CD14-positive monocyte (primary cell): ENCODE data around the gene NDUFB11. TPM values are rescaled to one million over a fixed set of nuclear protein-coding genes. Genes with fewer than 3 reads are reported as not detected.
A peak's percentile ranks its signal among the peaks of the same experiment; 100 is the strongest.

Experiments used
- DNase-seq, 3 donors: peaks; one replicate each; pipeline ENCODE4 v3.0.0-alpha.2; 2011 to 2022
- H2AFZ ChIP-seq: 2 replicates; pipeline ENCODE4 v1.6.0; 2012; ENCODE audit warnings: mild to moderate bottlenecking, low read depth, low read length, inconsistent platforms; ENCODE audit not compliant: insufficient read depth, poor library complexity, severe bottlenecking
- H3K27ac ChIP-seq, 2 donors: 1 replicate in 1 of 2; 2 replicates in 1 of 2; pipeline ENCODE4 v1.5.1; 2012 to 2013; ENCODE audit warnings: low read length in 2 of 2, control low read depth in 1 of 2, inconsistent platforms in 1 of 2, low read depth in 1 of 2, mild to moderate bottlenecking in 1 of 2
- H3K27me3 ChIP-seq, 2 donors: one replicate each; pipeline versions ENCODE4 v1.6.0 to v1.6.1; 2011 to 2013; ENCODE audit warnings: low read length in 2 of 2; ENCODE audit not compliant: control insufficient read depth in 2 of 2, insufficient read depth in 2 of 2
- H3K36me3 ChIP-seq, 2 donors: replicated peaks in 1 of 2; 1 replicate in 1 of 2; 2 replicates in 1 of 2; pipeline versions ENCODE4 v1.5.1 to v1.6.1; 2012 to 2013; ENCODE audit warnings: low read length in 2 of 2, control low read depth in 1 of 2, inconsistent platforms in 1 of 2, mild to moderate bottlenecking in 1 of 2; ENCODE audit not compliant: insufficient read depth in 2 of 2, control insufficient read depth in 1 of 2
- H3K4me1 ChIP-seq, 2 donors: 1 replicate in 1 of 2; 2 replicates in 1 of 2; pipeline versions ENCODE4 v1.5.1 to v1.6.1; 2012 to 2013; ENCODE audit warnings: low read length in 2 of 2, control low read depth in 1 of 2, inconsistent platforms in 1 of 2, mild to moderate bottlenecking in 1 of 2, moderate library complexity in 1 of 2; ENCODE audit not compliant: insufficient read depth in 2 of 2, control insufficient read depth in 1 of 2
- H3K4me2 ChIP-seq: replicated peaks from 2 replicates; pipeline ENCODE3; 2012; ENCODE audit warnings: low read length, moderate library complexity, mild to moderate bottlenecking; ENCODE audit not compliant: poor library complexity, severe bottlenecking; ENCODE audit errors: extremely low read depth
- H3K4me3 ChIP-seq, 3 experiments: fragments of 200-600 bp in 1 of 3; sonication (generic) in 1 of 3; replicated peaks in 1 of 3; 1 replicate in 2 of 3; 2 replicates in 1 of 3; pipeline ENCODE4 v1.5.1; 2011 to 2013; ENCODE audit warnings: low read length in 3 of 3, mild to moderate bottlenecking in 3 of 3, control low read depth in 2 of 3, low read depth in 2 of 3, inconsistent platforms in 1 of 3, moderate library complexity in 1 of 3
- H3K79me2 ChIP-seq: 2 replicates; pipeline ENCODE4 v1.6.0; 2012; ENCODE audit warnings: mild to moderate bottlenecking, control low read depth, inconsistent platforms, low read length, moderate library complexity; ENCODE audit not compliant: insufficient read depth
- H3K9ac ChIP-seq: 2 replicates; pipeline ENCODE4 v1.6.0; 2017; ENCODE audit warnings: low read length, mild to moderate bottlenecking; ENCODE audit not compliant: insufficient read depth, poor library complexity, severe bottlenecking
- H3K9me3 ChIP-seq, 2 donors: replicated peaks in 1 of 2; 1 replicate in 1 of 2; 2 replicates in 1 of 2; pipeline versions ENCODE4 v1.5.1 to v1.6.1; 2012 to 2013; ENCODE audit warnings: low read length in 2 of 2, control low read depth in 1 of 2; ENCODE audit not compliant: control insufficient read depth in 1 of 2, insufficient read depth in 1 of 2
- H4K20me1 ChIP-seq: 2 replicates; pipeline ENCODE4 v1.6.0; 2012; ENCODE audit warnings: mild to moderate bottlenecking, low read length, control low read depth, moderate library complexity; ENCODE audit not compliant: insufficient read depth
- H3K27ac Mint-ChIP-seq, 7 donors: one replicate each; pipeline ENCODE4 v1.8.0; 2020; ENCODE audit warnings: mild to moderate bottlenecking in 7 of 7, mixed read lengths in 7 of 7, moderate library complexity in 6 of 7, inconsistent platforms in 2 of 7
- H3K27me3 Mint-ChIP-seq, 3 donors: one replicate each; pipeline ENCODE4 v1.8.0; 2021 to 2022; ENCODE audit warnings: low read depth in 3 of 3, mild to moderate bottlenecking in 3 of 3, mixed read lengths in 3 of 3, moderate library complexity in 3 of 3, inconsistent platforms in 1 of 3
- H3K36me3 Mint-ChIP-seq, 2 donors: one replicate each; pipeline ENCODE4 v1.8.0; 2020; ENCODE audit warnings: mixed read lengths in 2 of 2, inconsistent platforms in 1 of 2, mild to moderate bottlenecking in 1 of 2
- H3K4me1 Mint-ChIP-seq: one replicate; pipeline ENCODE4 v1.8.0; 2020; ENCODE audit warnings: mild to moderate bottlenecking, mixed read lengths
- H3K4me3 Mint-ChIP-seq, 2 donors: one replicate each; pipeline ENCODE4 v1.8.0; 2020; ENCODE audit warnings: mild to moderate bottlenecking in 2 of 2, mixed read lengths in 2 of 2, moderate library complexity in 1 of 2
- H3K9me3 Mint-ChIP-seq, 7 donors: one replicate each; pipeline ENCODE4 v1.8.0; 2020 to 2022; ENCODE audit warnings: mixed read lengths in 7 of 7, mild to moderate bottlenecking in 6 of 7, moderate library complexity in 6 of 7, inconsistent platforms in 2 of 7
- WGBS: methylation state at CpG from one replicate; pipeline ENCODE4 v1.1.5; 2013; ENCODE audit warnings: missing lambda C conversion rate; ENCODE audit not compliant: insufficient coverage; 5-methylcytosine and 5-hydroxymethylcytosine counted together
- intact Hi-C, 2 donors: fragments of 100-400 bp; cut with micrococcal nuclease; formaldehyde crosslinking; loops; one replicate each; pipeline versions ENCODE4 v1.15.0 to v1.15.1; 2023
- polyA plus RNA-seq, 3 donors: library from polyadenylated mRNA; depleted of rRNA in 1 of 3; unstranded in 2 of 3; stranded (reverse) in 1 of 3; fragments of 300-500 nt in 2 of 3; fragments of >200 nt in 1 of 3; fragmentation: Illumina TruSeq in 2 of 3; gene quantifications; 1 replicate in 2 of 3; 2 replicates in 1 of 3; pipeline ENCODE4 v1.2.3, GENCODE V29; 2012 to 2021
- TF ChIP-seq, protein P1 (sequence below): fragments of 200-600 bp; IDR thresholded peaks from one replicate; pipeline ENCODE4 v1.8.0; 2022; ENCODE audit warnings: antibody characterized with exemption, mild to moderate bottlenecking

NDUFB11 gene
- polyA plus RNA-seq, 3 donors = 35.2 to 139 (median 104) TPM

DNA sequence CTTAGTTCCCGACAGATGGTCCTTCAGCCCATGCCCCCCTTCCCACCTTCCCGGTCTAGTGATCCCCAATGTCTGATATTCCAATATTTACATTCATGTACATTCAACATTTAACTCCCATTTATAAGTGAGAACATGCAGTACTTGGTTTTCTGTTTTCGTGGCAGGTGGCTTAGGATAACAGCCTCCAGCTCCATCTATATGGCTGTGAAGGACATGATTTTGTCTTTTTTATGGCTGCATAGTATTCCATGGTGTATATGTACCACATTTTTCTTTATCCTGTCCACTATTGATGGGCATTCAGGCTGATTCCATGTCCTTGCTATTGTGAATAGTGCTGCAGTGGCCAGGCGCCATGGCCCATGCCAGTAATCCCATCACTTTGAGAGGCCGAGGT is 14.3 kb upstream of the NDUFB11 start:
- no peak overlapping the region for H2AFZ ChIP-seq
- no peak overlapping the region for H3K4me3 ChIP-seq
- H3K4me3 Mint-ChIP-seq = no peak overlapping the region
- no peaks in the 10 kb centered on the region for H3K27me3 ChIP-seq
- peaks cover 16 to 39% of the 10 kb centered on the region in 2 donors for H3K36me3 Mint-ChIP-seq
- H3K4me1 ChIP-seq = no peaks in the 10 kb centered on the region
- H4K20me1 ChIP-seq = peaks cover 40% of the 10 kb centered on the region
- peaks cover 13 to 23% of the 10 kb centered on the region in 2 donors for H3K36me3 ChIP-seq
- no peaks in the 10 kb centered on the region for H3K4me1 Mint-ChIP-seq
- intact Hi-C loops = no loop called here
- TF ChIP-seq, protein P1, sequence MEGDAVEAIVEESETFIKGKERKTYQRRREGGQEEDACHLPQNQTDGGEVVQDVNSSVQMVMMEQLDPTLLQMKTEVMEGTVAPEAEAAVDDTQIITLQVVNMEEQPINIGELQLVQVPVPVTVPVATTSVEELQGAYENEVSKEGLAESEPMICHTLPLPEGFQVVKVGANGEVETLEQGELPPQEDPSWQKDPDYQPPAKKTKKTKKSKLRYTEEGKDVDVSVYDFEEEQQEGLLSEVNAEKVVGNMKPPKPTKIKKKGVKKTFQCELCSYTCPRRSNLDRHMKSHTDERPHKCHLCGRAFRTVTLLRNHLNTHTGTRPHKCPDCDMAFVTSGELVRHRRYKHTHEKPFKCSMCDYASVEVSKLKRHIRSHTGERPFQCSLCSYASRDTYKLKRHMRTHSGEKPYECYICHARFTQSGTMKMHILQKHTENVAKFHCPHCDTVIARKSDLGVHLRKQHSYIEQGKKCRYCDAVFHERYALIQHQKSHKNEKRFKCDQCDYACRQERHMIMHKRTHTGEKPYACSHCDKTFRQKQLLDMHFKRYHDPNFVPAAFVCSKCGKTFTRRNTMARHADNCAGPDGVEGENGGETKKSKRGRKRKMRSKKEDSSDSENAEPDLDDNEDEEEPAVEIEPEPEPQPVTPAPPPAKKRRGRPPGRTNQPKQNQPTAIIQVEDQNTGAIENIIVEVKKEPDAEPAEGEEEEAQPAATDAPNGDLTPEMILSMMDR = no peak
- H3K27ac ChIP-seq = no peak overlapping the region
- WGBS = no CpG with 5 or more reads among the region's 5 CpGs
- H3K27ac Mint-ChIP-seq = no peak overlapping the region
- H3K79me2 ChIP-seq = peaks cover 89% of the 10 kb centered on the region
- no peaks in the 10 kb centered on the region for H3K9me3 ChIP-seq
- no peak overlapping the region for H3K9ac ChIP-seq
- H3K4me2 ChIP-seq = no peak overlapping the region
- peaks cover 0 to 20% (median 6%) of the 10 kb centered on the region in 7 donors for H3K9me3 Mint-ChIP-seq
- DNase-seq = no peak
- peaks cover 0 to 44% (median 1%) of the 10 kb centered on the region in 3 donors for H3K27me3 Mint-ChIP-seq

GRCh38 chrX:47158131-47158530 is 13.6 kb upstream of the NDUFB11 start:
- Mint-ChIP-seq H3K4me1 (no peaks in the 10 kb centered on the region), H3K9me3 (peaks cover 0 to 15% (median 6%) of the 10 kb centered on the region in 7 donors), H3K36me3 (peaks cover 16 to 39% of the 10 kb centered on the region in 2 donors), H3K27me3 (peaks cover 0 to 46% (median 1%) of the 10 kb centered on the region in 3 donors), H3K4me3 (no peak overlapping the region), H3K27ac (peak overlapping the region in 2 of 7 donors; percentile 26 to 59)
- WGBS = 96% methylated on average over 7 of the region's 16 CpGs
- Histone ChIP-seq H4K20me1 (peaks cover 46% of the 10 kb centered on the region), H3K4me1 (no peaks in the 10 kb centered on the region), H3K4me3 (no peak overlapping the region), H3K36me3 (peaks cover 13 to 30% of the 10 kb centered on the region in 2 donors), H3K27me3 (no peaks in the 10 kb centered on the region), H3K9ac (no peak overlapping the region), H3K79me2 (peaks cover 90% of the 10 kb centered on the region), H2AFZ (no peak overlapping the region), H3K9me3 (no peaks in the 10 kb centered on the region), H3K4me2 (no peak overlapping the region), H3K27ac (no peak overlapping the region)
- intact Hi-C loops = no loop called here
- DNase-seq = no peak
- TF ChIP-seq, protein P1 = no peak
